ENCODE results near the gene KDM5A.

DNA sequence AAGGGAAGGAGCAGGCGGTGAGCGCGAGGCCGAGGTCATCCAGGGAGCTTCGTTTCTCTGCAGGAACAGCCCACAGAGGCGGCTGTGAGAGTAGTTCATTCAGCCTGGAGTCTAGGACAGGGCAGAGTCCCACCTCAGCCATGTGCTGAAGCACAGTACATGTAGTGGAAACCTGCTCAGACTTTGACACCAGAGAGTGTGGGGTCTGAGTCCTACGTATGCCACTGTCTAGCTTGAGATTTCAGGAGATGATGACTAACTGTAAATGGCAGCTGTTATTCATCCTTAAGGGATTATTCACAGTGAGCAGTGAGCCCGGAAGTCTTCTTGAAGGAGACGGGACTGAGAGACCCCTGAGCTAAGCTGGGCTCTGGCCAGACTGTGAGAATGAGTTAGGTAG, 125.5 kb downstream of the KDM5A start:
- TF ChIP-seq GATA2 (IDR thresholded peaks at IDR 0.05; ENCODE audit: low read depth, low read length) (no peak), GATA3 (IDR thresholded peaks at IDR 0.05; ENCODE audit: low read depth, low read length) (no peak)
